Testis (tissue), 2 donors: ENCODE data around the gene KIF21B.

Experiments used
- POLR2A ChIP-seq: fragments of 450-650 bp; IDR thresholded peaks from one replicate; pipeline ENCODE4 v1.6.1; 2017; ENCODE audit warnings: antibody characterized with exemption, mild to moderate bottlenecking, moderate library complexity
- TF ChIP-seq, protein P1 (sequence below), 3 experiments: fragments of 450-650 bp in 2 of 3; fragments of 200-600 bp in 1 of 3; sonication (generic) in 1 of 3; IDR thresholded peaks; one replicate each; pipeline ENCODE4 v1.5.1; 2016 to 2019; ENCODE audit warnings: antibody characterized with exemption in 3 of 3, mild to moderate bottlenecking in 2 of 3, moderate library complexity in 1 of 3

DNA sequence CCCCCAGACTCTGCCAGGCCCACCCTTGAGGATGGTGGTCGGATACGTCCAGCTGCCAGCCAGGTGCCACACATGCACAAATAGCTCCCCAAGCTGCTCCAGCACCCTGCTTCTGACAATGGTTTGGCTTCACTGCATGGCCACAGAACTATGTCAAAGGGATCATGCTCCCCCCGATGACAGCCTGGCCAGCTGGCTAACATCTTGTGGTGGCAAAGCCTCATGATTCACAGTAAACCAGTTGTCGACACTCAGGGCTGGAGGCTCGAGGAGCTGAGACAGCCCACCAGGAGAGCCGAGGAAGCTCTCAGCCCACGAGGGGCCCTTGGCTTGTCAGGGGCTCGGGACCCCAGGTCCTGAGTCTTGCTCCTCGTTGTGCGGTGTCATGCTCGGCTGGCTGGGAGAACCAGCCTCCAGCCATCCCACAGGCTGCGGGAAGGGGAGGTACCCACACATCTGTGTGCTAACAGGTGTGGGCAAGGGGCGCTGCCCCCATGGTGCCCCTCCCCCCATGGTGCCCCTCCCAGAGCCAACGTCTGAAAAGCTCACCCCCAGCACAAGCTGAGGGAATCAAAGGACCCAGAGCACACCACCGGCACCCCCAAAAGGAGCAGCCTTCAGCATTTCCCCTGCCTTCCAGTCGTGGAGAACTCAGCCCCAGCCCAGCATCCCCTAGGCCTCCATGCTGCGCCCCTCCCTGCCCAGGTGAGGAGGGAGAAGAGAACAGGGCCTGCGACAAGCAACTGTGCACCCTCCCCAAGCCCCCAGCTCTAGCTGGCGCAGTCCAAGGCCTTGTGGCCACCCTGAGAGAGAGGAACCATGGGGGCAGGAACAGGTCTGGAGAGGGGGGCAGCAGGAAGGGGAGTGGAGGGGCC lies 41.2 kb downstream of the KIF21B start:
- TF ChIP-seq, protein P1, sequence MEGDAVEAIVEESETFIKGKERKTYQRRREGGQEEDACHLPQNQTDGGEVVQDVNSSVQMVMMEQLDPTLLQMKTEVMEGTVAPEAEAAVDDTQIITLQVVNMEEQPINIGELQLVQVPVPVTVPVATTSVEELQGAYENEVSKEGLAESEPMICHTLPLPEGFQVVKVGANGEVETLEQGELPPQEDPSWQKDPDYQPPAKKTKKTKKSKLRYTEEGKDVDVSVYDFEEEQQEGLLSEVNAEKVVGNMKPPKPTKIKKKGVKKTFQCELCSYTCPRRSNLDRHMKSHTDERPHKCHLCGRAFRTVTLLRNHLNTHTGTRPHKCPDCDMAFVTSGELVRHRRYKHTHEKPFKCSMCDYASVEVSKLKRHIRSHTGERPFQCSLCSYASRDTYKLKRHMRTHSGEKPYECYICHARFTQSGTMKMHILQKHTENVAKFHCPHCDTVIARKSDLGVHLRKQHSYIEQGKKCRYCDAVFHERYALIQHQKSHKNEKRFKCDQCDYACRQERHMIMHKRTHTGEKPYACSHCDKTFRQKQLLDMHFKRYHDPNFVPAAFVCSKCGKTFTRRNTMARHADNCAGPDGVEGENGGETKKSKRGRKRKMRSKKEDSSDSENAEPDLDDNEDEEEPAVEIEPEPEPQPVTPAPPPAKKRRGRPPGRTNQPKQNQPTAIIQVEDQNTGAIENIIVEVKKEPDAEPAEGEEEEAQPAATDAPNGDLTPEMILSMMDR (IDR thresholded peaks at IDR 0.05) = no peak
- no peak for TF ChIP-seq POLR2A
